Activated B cell treated with CpG ODN at 0.5 μM for 24 hours (primary cell): ENCODE results near the gene NKAPD1. TPM values are rescaled to one million over a fixed set of nuclear protein-coding genes. Genes with fewer than 3 reads are reported as not detected.

ENCODE experiments used
- ATAC-seq: fragments of 200-7000 bp; cut with Tn5 transposase; one replicate; pipeline ENCODE4 v1.10.0; 2021; ENCODE audit warnings: low read depth, mild to moderate bottlenecking, moderate library complexity
- CTCF ChIA-PET: fragments of 350-600 bp; sonication (Branson Sonifier 250); formaldehyde crosslinking; loops from one replicate; lab custom pipeline; 2021; ENCODE audit warnings: antibody characterized with exemption; lab: Charles Lee
- POLR2A ChIA-PET: fragments of 350-600 bp; sonication (Branson Sonifier 250); formaldehyde crosslinking; loops from one replicate; lab custom pipeline; 2021; ENCODE audit warnings: antibody characterized with exemption; lab: Charles Lee
- DNase-seq: peaks from one replicate; pipeline ENCODE4 v3.0.0; 2022
- H3K27ac Mint-ChIP-seq: one replicate; pipeline ENCODE4 v1.8.0; 2020; ENCODE audit warnings: mixed read lengths
- H3K27me3 Mint-ChIP-seq: one replicate; pipeline ENCODE4 v1.8.0; 2021; ENCODE audit warnings: mixed read lengths
- H3K36me3 Mint-ChIP-seq: one replicate; pipeline ENCODE4 v1.8.0; 2021; ENCODE audit warnings: low read depth, mixed read lengths
- H3K4me1 Mint-ChIP-seq: one replicate; pipeline ENCODE4 v1.8.0; 2021; ENCODE audit warnings: mixed read lengths
- H3K4me3 Mint-ChIP-seq: one replicate; pipeline ENCODE4 v1.8.0; 2020; ENCODE audit warnings: mild to moderate bottlenecking, mixed read lengths
- H3K9me3 Mint-ChIP-seq: one replicate; pipeline ENCODE4 v1.8.0; 2020; ENCODE audit warnings: mixed read lengths
- CTCF ChIP-seq: fragments of 200-600 bp; IDR thresholded peaks from one replicate; pipeline ENCODE4 v1.8.0; 2022; ENCODE audit warnings: antibody characterized with exemption, mild to moderate bottlenecking
- intact Hi-C: fragments of 100-400 bp; cut with micrococcal nuclease; formaldehyde crosslinking; loops from one replicate; pipeline ENCODE4 v1.15.1; 2024
- total RNA-seq: library from RNA; stranded (reverse); gene quantifications from 2 replicates; pipeline ENCODE4 v1.2.3, GENCODE V29; 2022

Gene NKAPD1
- total RNA-seq, 1 donor from 2014 or later: 24.0 TPM

- TF ChIP-seq CTCF: no peak
- H3K27ac Mint-ChIP-seq: no peak overlapping the region
- ATAC-seq: no peak
- no peak overlapping the region for H3K4me3 Mint-ChIP-seq
- ChIA-PET POLR2A (no interaction called here), CTCF (no interaction called here)
- peaks cover 59% of the 10 kb centered on the region for H3K36me3 Mint-ChIP-seq
- no peaks in the 10 kb centered on the region for H3K9me3 Mint-ChIP-seq
- H3K4me1 Mint-ChIP-seq: peaks cover 22% of the 10 kb centered on the region
- no peaks in the 10 kb centered on the region for H3K27me3 Mint-ChIP-seq
- intact Hi-C loops: no loop called here
- DNase-seq: no peak
Observed at GRCh38 chr11:112029460-112029859, 44.6 kb upstream of the NKAPD1 start.

GRCh38 chr11:112033902-112034301 is 40.2 kb upstream of the NKAPD1 start:
- Mint-ChIP-seq H3K4me3 (no peak overlapping the region), H3K27ac (no peak overlapping the region), H3K27me3 (no peaks in the 10 kb centered on the region), H3K4me1 (peaks cover 2% of the 10 kb centered on the region), H3K36me3 (peaks cover 67% of the 10 kb centered on the region), H3K9me3 (no peaks in the 10 kb centered on the region)
- no peak for DNase-seq
- ChIA-PET CTCF (no interaction called here), POLR2A (no interaction called here)
- TF ChIP-seq CTCF: no peak
- intact Hi-C loops: no loop called here
- no peak for ATAC-seq

GRCh38 chr11:112037527-112037926 is 36.6 kb upstream of the NKAPD1 start:
- no peak for TF ChIP-seq CTCF
- Mint-ChIP-seq H3K4me3 (no peak overlapping the region), H3K9me3 (no peaks in the 10 kb centered on the region), H3K4me1 (peaks cover 2% of the 10 kb centered on the region), H3K27me3 (no peaks in the 10 kb centered on the region), H3K36me3 (peaks cover 63% of the 10 kb centered on the region), H3K27ac (no peak overlapping the region)
- ChIA-PET CTCF (no interaction called here), POLR2A (no interaction called here)
- intact Hi-C loops: no loop called here
- DNase-seq (no peak), ATAC-seq (no peak)

- peaks cover 76% of the 10 kb centered on the region for H3K36me3 Mint-ChIP-seq
- TF ChIP-seq CTCF: no peak
- H3K4me1 Mint-ChIP-seq: peaks cover 5% of the 10 kb centered on the region
- H3K9me3 Mint-ChIP-seq: no peaks in the 10 kb centered on the region
- DNase-seq: no peak
- ChIA-PET CTCF (no interaction called here), POLR2A (interaction anchor here (1.0 to 1.1 kb wide), 2 partner anchors 14 to 18 kb away, joined by 3 to 6 read pairs; partner anchors contain the start of gene DLAT)
- intact Hi-C loops: no loop called here
- H3K27ac Mint-ChIP-seq: no peak overlapping the region
- no peak for ATAC-seq
- H3K4me3 Mint-ChIP-seq: no peak overlapping the region
- no peaks in the 10 kb centered on the region for H3K27me3 Mint-ChIP-seq
Observed at GRCh38 chr11:112042161-112042960, 31.7 kb upstream of the NKAPD1 start.

GRCh38 chr11:112042961-112043304 is 31.2 kb upstream of the NKAPD1 start:
- POLR2A ChIA-PET: interaction anchor here (1.1 kb wide), 1 partner anchor 15 kb away, joined by 6 read pairs; no protein-coding TSS in a partner anchor
- DNase-seq (no peak), ATAC-seq (no peak)
- H3K27ac Mint-ChIP-seq: no peak overlapping the region
- H3K4me3 Mint-ChIP-seq: no peak overlapping the region
- TF ChIP-seq CTCF: no peak
- intact Hi-C loops: no loop called here
- H3K4me1 Mint-ChIP-seq: peaks cover 11% of the 10 kb centered on the region
- CTCF ChIA-PET: no interaction called here
- H3K27me3 Mint-ChIP-seq: no peaks in the 10 kb centered on the region
- H3K9me3 Mint-ChIP-seq: no peaks in the 10 kb centered on the region
- peaks cover 72% of the 10 kb centered on the region for H3K36me3 Mint-ChIP-seq
